Neural cell (in vitro differentiated cells): ENCODE results near the gene CYP3A7. TPM values are rescaled to one million over a fixed set of nuclear protein-coding genes. Genes with fewer than 3 reads are reported as not detected.
"Not testable (repeated sequence)": the region's sequence is repeated elsewhere in the genome, so short reads cannot be mapped to it uniquely, and the experiment has no call there.

ENCODE experiments used
- H2AFZ ChIP-seq: fragments of 200-600, 300-800 bp; sonication (generic), shearing (Covaris generic); 2 replicates; pipeline ENCODE4 v1.6.0; 2014; ENCODE audit warnings: low read depth, mild to moderate bottlenecking, antibody characterized with exemption, low read length, moderate library complexity
- H3F3A ChIP-seq: fragments of 200-600 bp; shearing (Covaris generic); 2 replicates; pipeline ENCODE4 v1.6.1; 2016; ENCODE audit warnings: mild to moderate bottlenecking, moderate library complexity, mixed read lengths, antibody characterized with exemption, low read length; ENCODE audit not compliant: insufficient read depth, poor library complexity, severe bottlenecking
- H3K27ac ChIP-seq: fragments of 200-600, 300-800 bp; sonication (generic), shearing (Covaris generic); 2 replicates; pipeline ENCODE4 v1.5.1; 2014; ENCODE audit warnings: mild to moderate bottlenecking, low read length, moderate library complexity
- H3K27me3 ChIP-seq: fragments of 300-800, 200-600 bp; sonication (generic), shearing (Covaris generic); 2 replicates; pipeline ENCODE4 v1.6.0; 2014; ENCODE audit warnings: mild to moderate bottlenecking, low read depth, low read length, moderate library complexity; ENCODE audit not compliant: insufficient read depth
- H3K36me3 ChIP-seq: fragments of 300-800, 200-600 bp; sonication (generic), shearing (Covaris generic); 2 replicates; pipeline ENCODE4 v1.5.1; 2014; ENCODE audit warnings: mild to moderate bottlenecking, antibody characterized with exemption, low read length, moderate library complexity; ENCODE audit not compliant: insufficient read depth
- H3K4me2 ChIP-seq: fragments of 300-800, 200-600 bp; sonication (generic), shearing (Covaris generic); 2 replicates; pipeline ENCODE4 v1.6.0; 2014; ENCODE audit warnings: mild to moderate bottlenecking, low read length
- H3K4me3 ChIP-seq: fragments of 300-800, 200-600 bp; sonication (generic), shearing (Covaris generic); 2 replicates; pipeline ENCODE4 v1.5.1; 2014; ENCODE audit warnings: mild to moderate bottlenecking, low read length, moderate library complexity
- H3K79me2 ChIP-seq: fragments of 200-600 bp; shearing (Covaris generic); replicated peaks from 2 replicates; pipeline ENCODE4 v1.6.0; 2014; ENCODE audit warnings: mild to moderate bottlenecking, low read length, moderate library complexity; ENCODE audit not compliant: insufficient read depth
- H3K9ac ChIP-seq: fragments of 300-800, 200-600 bp; sonication (generic), shearing (Covaris generic); 2 replicates; pipeline ENCODE4 v1.6.1; 2016; ENCODE audit warnings: mild to moderate bottlenecking, low read length, mixed read lengths
- H3K9me2 ChIP-seq: fragments of 200-600 bp; shearing (Covaris generic); 2 replicates; pipeline ENCODE4 v1.6.1; 2016; ENCODE audit warnings: mild to moderate bottlenecking, low read length, mixed read lengths; ENCODE audit not compliant: insufficient read depth
- H3K9me3 ChIP-seq: fragments of 200-600, 300-800 bp; sonication (generic), shearing (Covaris generic); 2 replicates; pipeline ENCODE4 v1.6.1; 2016; ENCODE audit warnings: mild to moderate bottlenecking, mixed run types, low read length, moderate library complexity, mixed read lengths
- H4K20me1 ChIP-seq: fragments of 200-600 bp; shearing (Covaris generic); 2 replicates; pipeline ENCODE4 v1.6.1; 2016; ENCODE audit warnings: mild to moderate bottlenecking, mixed run types; ENCODE audit not compliant: insufficient read depth
- EP300 ChIP-seq: fragments of 450-650 bp; conservative IDR thresholded peaks from 2 replicates; pipeline ENCODE4 v1.6.1; 2014; ENCODE audit warnings: antibody characterized with exemption, mild to moderate bottlenecking, moderate library complexity; ENCODE audit not compliant: poor library complexity, severe bottlenecking
- EZH2 ChIP-seq: fragments of 200-600, 300-800 bp; shearing (Covaris generic), sonication (generic); IDR thresholded peaks from 2 replicates; pipeline ENCODE4 v1.6.1; 2014; ENCODE audit warnings: antibody characterized with exemption, low read length, borderline replicate concordance, mild to moderate bottlenecking; ENCODE audit not compliant: insufficient read depth, poor library complexity, severe bottlenecking
- MXI1 ChIP-seq: fragments of 450-650 bp; conservative IDR thresholded peaks from 2 replicates; pipeline ENCODE4 v1.6.1; 2014; ENCODE audit warnings: antibody characterized with exemption, mild to moderate bottlenecking; ENCODE audit not compliant: poor library complexity, severe bottlenecking
- POLR2AphosphoS5 ChIP-seq: IDR thresholded peaks from 2 replicates; pipeline ENCODE4 v1.6.1; 2012
- RAD21 ChIP-seq: fragments of 450-650 bp; conservative IDR thresholded peaks from 2 replicates; pipeline ENCODE4 v1.6.1; 2014; ENCODE audit warnings: antibody characterized with exemption, mild to moderate bottlenecking, moderate library complexity
- REST ChIP-seq: IDR thresholded peaks from 2 replicates; pipeline ENCODE4 v1.6.1; 2012; ENCODE audit warnings: borderline replicate concordance
- SMC3 ChIP-seq: fragments of 450-650 bp; conservative IDR thresholded peaks from 2 replicates; pipeline ENCODE4 v1.6.1; 2014; ENCODE audit warnings: antibody characterized with exemption, mild to moderate bottlenecking, moderate library complexity; ENCODE audit not compliant: poor library complexity
- TAF1 ChIP-seq: IDR thresholded peaks from 2 replicates; pipeline ENCODE4 v1.6.1; 2012; ENCODE audit warnings: low read depth
- polyA plus RNA-seq: library from polyadenylated mRNA; depleted of rRNA; stranded (reverse); fragments of >200 nt; gene quantifications from 2 replicates; pipeline ENCODE4 v1.2.3, GENCODE V29; 2014
- TF ChIP-seq, protein P1 (sequence below): fragments of 450-650 bp; IDR thresholded peaks from 2 replicates; pipeline ENCODE4 v1.5.1; 2014; ENCODE audit warnings: antibody characterized with exemption, mild to moderate bottlenecking, moderate library complexity; ENCODE audit not compliant: poor library complexity, severe bottlenecking

The CYP3A7 gene
- polyA plus RNA-seq, 1 donor from 2014 or later: not detected

GRCh38 chr7:99748846-99749579 lies 14.0 kb upstream of the CYP3A7 start:
- H3K36me3 ChIP-seq: no peaks in the 10 kb centered on the region
- H3K9ac ChIP-seq: no peak overlapping the region
- no peaks in the 10 kb centered on the region for H3K9me3 ChIP-seq
- no peaks in the 10 kb centered on the region for H3F3A ChIP-seq
- H3K4me3 ChIP-seq: no peak overlapping the region
- H3K27ac ChIP-seq: no peak overlapping the region
- no peak for TF ChIP-seq POLR2AphosphoS5
- no peak for TF ChIP-seq TAF1
- TF ChIP-seq SMC3: no peak
- no peak for TF ChIP-seq MXI1
- no peak overlapping the region for H2AFZ ChIP-seq
- H3K9me2 ChIP-seq: no peaks in the 10 kb centered on the region
- H3K4me2 ChIP-seq: no peak overlapping the region
- no peaks in the 10 kb centered on the region for H3K79me2 ChIP-seq
- no peaks in the 10 kb centered on the region for H4K20me1 ChIP-seq
- H3K27me3 ChIP-seq: no peaks in the 10 kb centered on the region

DNA sequence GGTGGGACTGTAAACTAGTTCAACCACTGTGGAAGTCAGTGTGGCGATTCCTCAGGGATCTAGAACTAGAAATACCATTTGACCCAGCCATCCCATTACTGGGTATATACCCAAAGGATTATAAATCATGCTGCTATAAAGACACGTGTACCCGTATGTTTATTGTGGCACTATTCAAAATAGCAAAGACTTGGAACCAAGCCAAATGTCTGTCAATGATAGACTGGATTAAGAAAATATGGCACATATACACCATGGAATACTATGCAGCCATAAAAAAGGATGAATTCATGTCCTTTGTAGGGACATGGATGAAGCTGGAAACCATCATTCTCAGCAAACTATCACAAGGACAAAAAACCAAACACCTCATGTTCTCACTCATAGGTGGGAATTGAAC lies 11.9 kb upstream of the CYP3A7 start:
- H3K4me2 ChIP-seq, H3K9me2 ChIP-seq, H3K27me3 ChIP-seq, H3F3A ChIP-seq, H3K27ac ChIP-seq, H4K20me1 ChIP-seq, H3K9me3 ChIP-seq, H3K9ac ChIP-seq, H3K79me2 ChIP-seq, H2AFZ ChIP-seq, H3K4me3 ChIP-seq, H3K36me3 ChIP-seq: not testable (repeated sequence)

GRCh38 chr7:99745395-99745794 lies 10.4 kb upstream of the CYP3A7 start:
- H4K20me1 ChIP-seq, H3K9ac ChIP-seq, H3K27me3 ChIP-seq, H3K27ac ChIP-seq, H3F3A ChIP-seq, H3K4me3 ChIP-seq, H3K4me2 ChIP-seq, H3K36me3 ChIP-seq, H2AFZ ChIP-seq, H3K79me2 ChIP-seq, H3K9me3 ChIP-seq, H3K9me2 ChIP-seq: not testable (repeated sequence)

DNA sequence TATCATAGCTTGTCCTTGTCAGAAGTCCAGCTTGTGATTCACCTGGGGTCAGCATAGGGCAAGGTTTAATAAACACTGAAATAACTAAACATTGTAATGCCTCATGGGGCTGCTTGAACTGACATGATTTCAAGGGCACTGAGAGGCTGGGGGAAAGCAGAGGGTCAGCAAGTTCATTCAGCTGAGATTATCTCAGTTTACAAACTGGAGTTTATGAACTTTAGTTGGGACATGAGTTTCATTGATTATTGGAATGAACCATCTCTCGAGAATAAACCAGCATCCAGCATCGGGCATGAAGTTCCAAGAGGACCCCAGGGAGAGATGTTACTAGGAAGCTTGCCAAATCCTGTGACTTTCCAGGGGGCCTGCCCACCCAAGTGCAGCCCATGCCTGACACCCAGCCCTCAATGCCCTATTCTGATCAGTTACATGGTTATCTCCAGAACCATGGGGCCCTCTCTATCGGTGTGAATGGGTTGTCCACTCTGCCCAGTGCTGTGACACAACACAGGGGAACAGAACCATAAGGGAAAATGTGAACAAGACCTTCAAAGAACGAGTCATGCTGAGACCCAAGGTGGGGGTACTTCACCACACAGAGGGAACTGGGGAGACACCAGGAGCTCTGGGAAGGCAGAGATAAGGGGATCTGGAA lies 7.9 kb upstream of the CYP3A7 start:
- no peak overlapping the region for H2AFZ ChIP-seq
- no peaks in the 10 kb centered on the region for H3K27me3 ChIP-seq
- TF ChIP-seq EZH2 (no peak), SMC3 (no peak), TAF1 (no peak), REST (no peak), RAD21 (no peak), EP300 (no peak), MXI1 (no peak), POLR2AphosphoS5 (no peak)
- TF ChIP-seq, protein P1, sequence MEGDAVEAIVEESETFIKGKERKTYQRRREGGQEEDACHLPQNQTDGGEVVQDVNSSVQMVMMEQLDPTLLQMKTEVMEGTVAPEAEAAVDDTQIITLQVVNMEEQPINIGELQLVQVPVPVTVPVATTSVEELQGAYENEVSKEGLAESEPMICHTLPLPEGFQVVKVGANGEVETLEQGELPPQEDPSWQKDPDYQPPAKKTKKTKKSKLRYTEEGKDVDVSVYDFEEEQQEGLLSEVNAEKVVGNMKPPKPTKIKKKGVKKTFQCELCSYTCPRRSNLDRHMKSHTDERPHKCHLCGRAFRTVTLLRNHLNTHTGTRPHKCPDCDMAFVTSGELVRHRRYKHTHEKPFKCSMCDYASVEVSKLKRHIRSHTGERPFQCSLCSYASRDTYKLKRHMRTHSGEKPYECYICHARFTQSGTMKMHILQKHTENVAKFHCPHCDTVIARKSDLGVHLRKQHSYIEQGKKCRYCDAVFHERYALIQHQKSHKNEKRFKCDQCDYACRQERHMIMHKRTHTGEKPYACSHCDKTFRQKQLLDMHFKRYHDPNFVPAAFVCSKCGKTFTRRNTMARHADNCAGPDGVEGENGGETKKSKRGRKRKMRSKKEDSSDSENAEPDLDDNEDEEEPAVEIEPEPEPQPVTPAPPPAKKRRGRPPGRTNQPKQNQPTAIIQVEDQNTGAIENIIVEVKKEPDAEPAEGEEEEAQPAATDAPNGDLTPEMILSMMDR: no peak
- H3K9ac ChIP-seq: no peak overlapping the region
- H3K36me3 ChIP-seq: no peaks in the 10 kb centered on the region
- H3K27ac ChIP-seq: no peak overlapping the region
- no peaks in the 10 kb centered on the region for H4K20me1 ChIP-seq
- H3K9me3 ChIP-seq: no peaks in the 10 kb centered on the region
- H3K79me2 ChIP-seq: no peaks in the 10 kb centered on the region
- no peaks in the 10 kb centered on the region for H3F3A ChIP-seq
- no peak overlapping the region for H3K4me2 ChIP-seq
- no peak overlapping the region for H3K4me3 ChIP-seq
- no peaks in the 10 kb centered on the region for H3K9me2 ChIP-seq
